HG02981 (cell line): Measurements from ENCODE around the gene PRICKLE2.
"Not testable (repeated sequence)": the region's sequence is repeated elsewhere in the genome, so short reads cannot be mapped to it uniquely, and the experiment has no call there.

Experiments used
- ATAC-seq: cut with Tn5 transposase; IDR thresholded peaks from one replicate; pipeline ENCODE4 v1.9.1; 2021; ENCODE audit warnings: mild to moderate bottlenecking, moderate library complexity; ENCODE audit not compliant: unreplicated experiment

The PRICKLE2 gene

GRCh38 chr3:64107190-64107589 lies 118.1 kb downstream of the PRICKLE2 start:
- no peak for ATAC-seq

GRCh38 chr3:64105816-64106215 lies 119.5 kb downstream of the PRICKLE2 start:
- ATAC-seq = no peak

- peak; percentile 41 for ATAC-seq
Measured at GRCh38 chr3:64104691-64105111, 120.6 kb downstream of the PRICKLE2 start.

- no peak for ATAC-seq
Measured at GRCh38 chr3:64104006-64104405, 121.3 kb downstream of the PRICKLE2 start.

GRCh38 chr3:64103131-64103530 lies 122.1 kb downstream of the PRICKLE2 start:
- no peak for ATAC-seq

- no peak for ATAC-seq
Measured at GRCh38 chr3:64102147-64102546, 123.1 kb downstream of the PRICKLE2 start.

- no peak for ATAC-seq
Measured at GRCh38 chr3:64099316-64099715, 126.0 kb downstream of the PRICKLE2 start.

- no peak for ATAC-seq
Measured at GRCh38 chr3:64098670-64099069, 126.6 kb downstream of the PRICKLE2 start.

GRCh38 chr3:64097920-64098319 lies 127.3 kb downstream of the PRICKLE2 start:
- ATAC-seq = no peak

- no peak for ATAC-seq
Measured at GRCh38 chr3:64095802-64096201, 129.5 kb downstream of the PRICKLE2 start.

GRCh38 chr3:64094713-64095079 lies 130.6 kb downstream of the PRICKLE2 start:
- ATAC-seq = no peak

GRCh38 chr3:64093825-64094712 lies 131.2 kb downstream of the PRICKLE2 start:
- no peak for ATAC-seq

- no peak for ATAC-seq
Measured at GRCh38 chr3:64093211-64093610, 132.1 kb downstream of the PRICKLE2 start.

- ATAC-seq = no peak
Measured at GRCh38 chr3:64091501-64091900, 133.8 kb downstream of the PRICKLE2 start.

GRCh38 chr3:64089386-64089785 lies 135.9 kb downstream of the PRICKLE2 start:
- ATAC-seq = not testable (repeated sequence)

GRCh38 chr3:64088408-64089205 lies 136.7 kb downstream of the PRICKLE2 start:
- ATAC-seq = no peak

GRCh38 chr3:64086479-64087252 lies 138.6 kb downstream of the PRICKLE2 start:
- ATAC-seq = no peak

GRCh38 chr3:64084640-64085039 lies 140.6 kb downstream of the PRICKLE2 start:
- no peak for ATAC-seq

GRCh38 chr3:64083575-64083974 lies 141.7 kb downstream of the PRICKLE2 start:
- no peak for ATAC-seq

GRCh38 chr3:64082961-64083541 lies 142.2 kb downstream of the PRICKLE2 start:
- no peak for ATAC-seq

GRCh38 chr3:64082411-64082810 lies 142.9 kb downstream of the PRICKLE2 start:
- no peak for ATAC-seq
